PC-3 (cell line): Measurements from ENCODE around the gene ASPHD2. TPM values are rescaled to one million over a fixed set of nuclear protein-coding genes. Genes with fewer than 3 reads are reported as not detected.

Experiments
- ATAC-seq: fragments of 200-7000 bp; cut with Tn5 transposase; 2 replicates; pipeline ENCODE4 v1.9.1; 2020; ENCODE audit warnings: mild to moderate bottlenecking, moderate library complexity
- BruUV-seq: library from RNA; stranded (reverse); fragments of 400-500 nt; replicated peaks from 2 replicates; lab custom pipeline; 2021; lab: Mats Ljungman, UMichigan
- CTCF ChIA-PET: fragments of 300-600 bp; sonication (Branson Sonifier 250); formaldehyde crosslinking; loops from one replicate; lab custom pipeline; 2022; ENCODE audit warnings: antibody characterized with exemption; lab: Charles Lee
- POLR2A ChIA-PET: fragments of 300-600 bp; sonication (Branson Sonifier 250); formaldehyde crosslinking; loops from one replicate; lab custom pipeline; 2022; ENCODE audit warnings: antibody characterized with exemption; ENCODE audit not compliant: unreplicated experiment; lab: Charles Lee
- DNase-seq: peaks from one replicate; pipeline ENCODE4 v3.0.0-alpha.2; 2015
- H2AFZ ChIP-seq: fragments of 300-600 bp; sonication (generic); 2 replicates; pipeline ENCODE4 v1.6.0; 2016; ENCODE audit warnings: antibody characterized with exemption, low read length
- H3F3A ChIP-seq: fragments of 300-600 bp; sonication (generic); one replicate; pipeline ENCODE4 v1.6.0; 2017; ENCODE audit warnings: antibody characterized with exemption, low read length, control low read depth, mild to moderate bottlenecking; ENCODE audit not compliant: unreplicated experiment
- H3K27ac ChIP-seq: fragments of 300-600 bp; sonication (generic); 2 replicates; pipeline ENCODE4 v1.5.1; 2016; ENCODE audit warnings: mild to moderate bottlenecking, low read length
- H3K27me3 ChIP-seq: fragments of 300-600 bp; sonication (generic); 2 replicates; pipeline ENCODE4 v1.6.1; 2016; ENCODE audit warnings: low read length, mixed read lengths
- H3K36me3 ChIP-seq: fragments of 300-600 bp; sonication (generic); 2 replicates; pipeline ENCODE4 v1.6.1; 2016; ENCODE audit warnings: low read depth, mixed run types, low read length, mixed read lengths
- H3K4me1 ChIP-seq: fragments of 300-600 bp; sonication (generic); 2 replicates; pipeline ENCODE4 v1.5.1; 2016; ENCODE audit warnings: low read length; ENCODE audit not compliant: insufficient read depth
- H3K4me2 ChIP-seq: fragments of 300-600 bp; sonication (generic); 2 replicates; pipeline ENCODE4 v1.6.0; 2016; ENCODE audit warnings: low read length
- H3K4me3 ChIP-seq: fragments of 300-600 bp; sonication (generic); 2 replicates; pipeline ENCODE4 v1.5.1; 2016; ENCODE audit warnings: mild to moderate bottlenecking, low read length, mixed read lengths
- H3K79me2 ChIP-seq: fragments of 300-600 bp; sonication (generic); 2 replicates; pipeline ENCODE4 v1.6.1; 2017; ENCODE audit warnings: low read length, mixed read lengths
- H3K9ac ChIP-seq: fragments of 300-600 bp; sonication (generic); 2 replicates; pipeline ENCODE4 v1.6.0; 2016; ENCODE audit warnings: mild to moderate bottlenecking, low read length
- H3K9me2 ChIP-seq: fragments of 300-600 bp; sonication (generic); replicated peaks from 2 replicates; pipeline ENCODE4 v1.6.1; 2016; ENCODE audit warnings: mixed run types, low read length, mixed read lengths
- H3K9me3 ChIP-seq: fragments of 300-600 bp; sonication (generic); 2 replicates; pipeline ENCODE4 v1.6.1; 2016; ENCODE audit warnings: low read length, mixed read lengths
- H4K20me1 ChIP-seq: fragments of 300-600 bp; sonication (generic); 2 replicates; pipeline ENCODE4 v1.6.1; 2016; ENCODE audit warnings: low read length, mixed read lengths
- EZH2 ChIP-seq: fragments of 300-600 bp; sonication (generic); IDR thresholded peaks from one replicate; pipeline ENCODE4 v1.6.1; 2017; ENCODE audit warnings: antibody characterized with exemption, mild to moderate bottlenecking, low read length; ENCODE audit not compliant: unreplicated experiment
- EZH2phosphoT487 ChIP-seq: fragments of 300-600 bp; sonication (generic); IDR thresholded peaks from 2 replicates; pipeline ENCODE4 v1.6.1; 2018; ENCODE audit warnings: mild to moderate bottlenecking, antibody characterized with exemption, low read length, borderline replicate concordance
- intact Hi-C: fragments of 100-400 bp; cut with micrococcal nuclease; formaldehyde crosslinking; loops from 2 replicates; pipeline ENCODE4 v1.9.0; 2023
- total RNA-seq: library from RNA; depleted of rRNA; stranded (reverse); fragments of >200 nt; gene quantifications from 2 replicates; pipeline ENCODE4 v1.2.3, GENCODE V29; 2014
- TF ChIP-seq, protein P1 (sequence below): fragments of 300-600 bp; sonication (generic); conservative IDR thresholded peaks from 2 replicates; pipeline ENCODE4 v1.5.1; 2017; ENCODE audit warnings: antibody characterized with exemption, low read depth, mild to moderate bottlenecking, low read length

Gene ASPHD2
- total RNA-seq, 1 experiment from 2014 or later, result 2.1 TPM

DNA sequence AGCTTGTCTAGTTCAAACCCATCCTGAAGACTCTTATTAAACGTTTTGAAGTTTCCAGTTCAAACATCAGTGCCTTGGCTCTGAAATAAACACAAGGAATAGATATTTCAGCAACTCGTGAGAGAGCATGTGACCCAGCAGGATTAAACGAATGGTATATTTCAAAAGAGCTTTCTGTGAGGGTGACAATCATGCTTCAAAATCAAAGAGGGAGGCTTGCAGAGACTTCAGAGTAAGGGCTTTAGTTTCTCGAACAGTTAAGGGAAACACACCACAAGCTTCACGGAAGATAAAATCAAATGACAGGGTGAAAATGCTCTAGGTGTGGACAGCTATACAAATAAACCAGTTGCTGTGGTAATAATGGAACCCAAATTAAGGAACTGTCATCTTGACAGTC, 53.1 kb downstream of the ASPHD2 start:
- no peak overlapping the region for H3K27ac ChIP-seq
- intact Hi-C loops, result no loop called here
- no peak for TF ChIP-seq EZH2phosphoT487
- TF ChIP-seq EZH2, result no peak
- TF ChIP-seq, protein P1, sequence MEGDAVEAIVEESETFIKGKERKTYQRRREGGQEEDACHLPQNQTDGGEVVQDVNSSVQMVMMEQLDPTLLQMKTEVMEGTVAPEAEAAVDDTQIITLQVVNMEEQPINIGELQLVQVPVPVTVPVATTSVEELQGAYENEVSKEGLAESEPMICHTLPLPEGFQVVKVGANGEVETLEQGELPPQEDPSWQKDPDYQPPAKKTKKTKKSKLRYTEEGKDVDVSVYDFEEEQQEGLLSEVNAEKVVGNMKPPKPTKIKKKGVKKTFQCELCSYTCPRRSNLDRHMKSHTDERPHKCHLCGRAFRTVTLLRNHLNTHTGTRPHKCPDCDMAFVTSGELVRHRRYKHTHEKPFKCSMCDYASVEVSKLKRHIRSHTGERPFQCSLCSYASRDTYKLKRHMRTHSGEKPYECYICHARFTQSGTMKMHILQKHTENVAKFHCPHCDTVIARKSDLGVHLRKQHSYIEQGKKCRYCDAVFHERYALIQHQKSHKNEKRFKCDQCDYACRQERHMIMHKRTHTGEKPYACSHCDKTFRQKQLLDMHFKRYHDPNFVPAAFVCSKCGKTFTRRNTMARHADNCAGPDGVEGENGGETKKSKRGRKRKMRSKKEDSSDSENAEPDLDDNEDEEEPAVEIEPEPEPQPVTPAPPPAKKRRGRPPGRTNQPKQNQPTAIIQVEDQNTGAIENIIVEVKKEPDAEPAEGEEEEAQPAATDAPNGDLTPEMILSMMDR, result no peak
- ChIA-PET POLR2A (no interaction called here), CTCF (no interaction called here)
- H3K4me1 ChIP-seq, result peaks cover 24% of the 10 kb centered on the region
- no peak overlapping the region for H3K9ac ChIP-seq
- BruUV-seq, result no TSS peak
- H3K4me3 ChIP-seq, result no peak overlapping the region
- no peaks in the 10 kb centered on the region for H3K27me3 ChIP-seq
- ATAC-seq (no peak), DNase-seq (no peak)
- peak overlapping the region; percentile 98; the same call in 1 of the 2 replicates for H3K4me2 ChIP-seq
- no peak overlapping the region for H2AFZ ChIP-seq
- H4K20me1 ChIP-seq, result no peaks in the 10 kb centered on the region
- no peaks in the 10 kb centered on the region for H3K36me3 ChIP-seq
- H3K9me3 ChIP-seq, result no peaks in the 10 kb centered on the region
- peaks cover 59% of the 10 kb centered on the region for H3K79me2 ChIP-seq
- H3K9me2 ChIP-seq, result no peaks in the 10 kb centered on the region
- no peaks in the 10 kb centered on the region for H3F3A ChIP-seq

DNA sequence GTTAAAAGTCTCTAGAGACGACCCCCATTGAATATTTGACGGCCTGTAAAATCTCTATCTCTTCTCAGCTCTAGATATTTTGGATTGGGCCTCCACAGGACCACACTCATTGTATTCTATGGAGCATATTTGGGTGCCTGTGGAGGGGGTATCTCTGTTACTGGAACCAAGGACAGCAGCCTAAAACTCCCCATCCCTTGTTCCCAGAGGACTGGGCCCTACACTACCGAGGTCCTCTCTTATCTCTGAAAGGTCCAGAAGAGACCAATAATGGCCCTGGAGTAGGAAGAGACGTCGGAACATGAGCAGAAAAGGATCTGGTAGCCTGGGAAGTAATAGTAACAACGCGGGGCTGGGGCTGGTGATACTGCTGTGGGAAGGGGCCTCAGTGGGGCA, 54.0 kb downstream of the ASPHD2 start:
- Histone ChIP-seq H3F3A (no peaks in the 10 kb centered on the region), H2AFZ (peak overlapping the region; percentile 87), H3K4me2 (peak overlapping the region; percentile 98), H4K20me1 (no peaks in the 10 kb centered on the region), H3K79me2 (peaks cover 59% of the 10 kb centered on the region), H3K4me3 (peak overlapping the region; percentile 88), H3K4me1 (peaks cover 24% of the 10 kb centered on the region), H3K9me3 (no peaks in the 10 kb centered on the region), H3K27ac (peak overlapping the region; percentile 50), H3K9ac (peak overlapping the region; percentile 93), H3K9me2 (no peaks in the 10 kb centered on the region), H3K27me3 (no peaks in the 10 kb centered on the region), H3K36me3 (no peaks in the 10 kb centered on the region; the same call in 1 of the 2 replicates)
- TF ChIP-seq, protein P1, result no peak
- TF ChIP-seq EZH2, result no peak
- ChIA-PET CTCF (no interaction called here), POLR2A (interaction anchor here (1.0 kb wide), 1 partner anchor 11 kb away, joined by 3 read pairs; no protein-coding TSS in a partner anchor)
- BruUV-seq, result TSS peak; percentile 58
- intact Hi-C loops, result no loop called here
- DNase-seq, result no peak
- no peak for ATAC-seq

DNA sequence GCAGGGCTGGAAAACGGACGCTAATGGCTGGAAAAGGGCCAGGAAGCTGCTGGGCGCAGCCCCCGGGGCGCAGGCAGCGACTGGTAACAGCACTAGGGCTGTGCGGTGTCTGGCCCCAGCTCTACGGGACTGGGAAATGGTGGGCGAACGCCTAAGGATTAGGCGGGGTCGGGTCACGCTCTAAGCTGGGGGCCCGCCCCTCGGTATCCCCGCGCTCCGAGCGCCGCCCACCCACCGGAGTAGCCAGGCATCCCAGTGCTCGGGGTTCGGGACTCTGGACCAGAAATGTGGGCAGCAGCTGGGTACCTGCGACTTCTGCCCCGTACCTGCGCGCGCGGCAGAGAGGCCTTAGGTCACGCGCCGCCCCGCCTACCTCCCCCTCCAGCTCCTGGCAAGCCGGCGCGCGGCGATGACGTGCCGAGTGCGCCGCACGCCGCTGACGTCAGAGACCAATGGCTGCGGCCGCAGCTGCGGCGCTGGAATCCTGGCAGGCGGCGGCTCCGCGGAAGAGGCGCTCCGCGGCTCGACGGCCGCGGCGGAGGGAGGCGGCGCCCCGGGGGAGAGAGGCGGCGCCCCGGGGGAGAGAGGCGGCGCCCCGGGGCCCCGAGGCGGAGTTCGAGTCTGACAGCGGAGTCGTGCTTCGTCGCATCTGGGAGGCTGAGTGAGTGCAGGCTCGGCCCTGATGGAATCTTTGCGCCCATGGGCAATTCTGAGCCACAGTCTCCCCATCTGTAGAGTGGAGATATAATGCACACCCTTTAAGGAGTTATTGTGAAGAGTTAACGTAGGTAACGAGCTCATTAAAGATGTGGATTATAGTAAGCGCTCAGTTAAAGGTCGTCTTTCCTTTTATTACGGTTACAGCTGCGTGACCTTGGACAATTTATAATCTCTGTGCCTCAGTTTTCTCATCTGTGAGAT, 54.6 kb downstream of the ASPHD2 start, which contains the start of the genes HPS4 and SRRD:
Gene HPS4 (minus strand): TSS at position 345 of the 921 bp plus-strand sequence. CDS start 2,021 bp downstream, outside the sequence.
Gene SRRD (plus strand): TSS at position 439 of the 921 bp plus-strand sequence. CDS start 14 bp downstream, at position 453.
- no TSS peak for BruUV-seq
- H3K27me3 ChIP-seq, result no peaks in the 10 kb centered on the region
- peak within 1 kb of the TSS; percentile 87 for H2AFZ ChIP-seq
- no peaks in the 10 kb centered on the region for H4K20me1 ChIP-seq
- TF ChIP-seq, protein P1, result no peak
- TF ChIP-seq EZH2 (no peak), EZH2phosphoT487 (no peak)
- CTCF ChIA-PET, result no interaction called here
- H3K4me3 ChIP-seq, result peak within 1 kb of the TSS; percentile 88
- intact Hi-C loops, result no loop called here
- H3K9me3 ChIP-seq, result no peaks in the 10 kb centered on the region
- ATAC-seq (peak; percentile 77), DNase-seq (peak; percentile 89)
- no peaks in the 10 kb centered on the region for H3K9me2 ChIP-seq
- POLR2A ChIA-PET, result interaction anchor here (1.0 kb wide), 1 partner anchor 10 kb away, joined by 3 read pairs; no protein-coding TSS in a partner anchor
- peaks cover 58% of the 10 kb centered on the region for H3K79me2 ChIP-seq
- H3F3A ChIP-seq, result no peaks in the 10 kb centered on the region
- peaks cover 24% of the 10 kb centered on the region for H3K4me1 ChIP-seq
- H3K36me3 ChIP-seq, result no peaks in the 10 kb centered on the region; the same call in 1 of the 2 replicates
- H3K27ac ChIP-seq, result peak within 1 kb of the TSS; percentile 50
- peak within 1 kb of the TSS; percentile 98 for H3K4me2 ChIP-seq
- peak within 1 kb of the TSS; percentile 93 for H3K9ac ChIP-seq
